ENCODE results near the gene NCAM1. TPM values are rescaled to one million over a fixed set of nuclear protein-coding genes. Genes with fewer than 3 reads are reported as not detected.

NCAM1 gene
- total and polyA plus RNA-seq, 2 of the 13 experiments (the other 11 are each of a cell fraction or from before 2014, with no cell fraction given), result 0.05 TPM; not detected in 1

DNA sequence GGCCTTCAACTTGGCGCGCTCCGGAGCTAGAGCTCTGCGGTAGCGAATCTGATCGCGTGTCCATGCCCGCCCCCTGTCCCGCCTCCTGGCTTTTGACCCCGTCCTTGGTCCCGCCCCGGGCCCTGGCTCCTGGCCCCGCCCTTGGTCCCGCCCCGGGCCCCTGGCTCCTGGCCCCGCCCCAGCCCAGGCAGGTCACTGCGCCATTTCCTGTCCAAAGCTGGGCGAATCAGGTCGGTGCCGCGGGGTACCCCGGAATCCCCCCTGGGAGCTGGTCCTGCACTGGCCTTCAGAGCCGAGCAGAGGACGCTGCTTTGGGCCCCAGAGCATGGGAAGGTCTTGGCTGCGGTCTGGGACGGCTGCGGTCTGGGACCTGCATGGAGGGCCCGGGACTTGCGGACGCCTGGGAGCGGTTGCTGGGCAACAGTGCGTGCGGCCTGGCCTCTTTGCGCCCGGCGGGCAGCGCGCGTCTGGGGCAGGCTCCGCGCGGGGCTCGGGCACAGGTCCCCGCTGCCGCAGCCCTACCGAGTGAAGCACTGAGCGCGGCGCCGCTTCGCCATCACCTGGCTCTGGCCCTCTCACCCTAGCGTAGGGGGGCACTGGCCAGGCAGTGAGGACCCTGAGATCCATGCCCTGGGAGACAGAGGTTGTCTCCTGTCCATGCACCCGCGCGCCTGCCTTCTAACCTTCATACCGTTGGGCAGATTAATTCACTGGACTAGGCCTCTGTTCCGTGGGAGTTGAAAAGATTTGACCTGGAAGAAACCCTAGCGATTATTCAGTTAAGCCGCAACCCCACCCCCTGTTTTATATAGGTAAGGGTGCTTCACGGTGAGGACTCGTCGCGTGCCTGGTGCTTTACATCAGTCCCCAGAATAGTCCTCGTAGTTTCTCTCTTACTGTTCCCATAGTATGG lies 353.4 kb downstream of the NCAM1 start, which contains the start of gene TTC12 (continued):
- TF ChIP-seq, protein P1, sequence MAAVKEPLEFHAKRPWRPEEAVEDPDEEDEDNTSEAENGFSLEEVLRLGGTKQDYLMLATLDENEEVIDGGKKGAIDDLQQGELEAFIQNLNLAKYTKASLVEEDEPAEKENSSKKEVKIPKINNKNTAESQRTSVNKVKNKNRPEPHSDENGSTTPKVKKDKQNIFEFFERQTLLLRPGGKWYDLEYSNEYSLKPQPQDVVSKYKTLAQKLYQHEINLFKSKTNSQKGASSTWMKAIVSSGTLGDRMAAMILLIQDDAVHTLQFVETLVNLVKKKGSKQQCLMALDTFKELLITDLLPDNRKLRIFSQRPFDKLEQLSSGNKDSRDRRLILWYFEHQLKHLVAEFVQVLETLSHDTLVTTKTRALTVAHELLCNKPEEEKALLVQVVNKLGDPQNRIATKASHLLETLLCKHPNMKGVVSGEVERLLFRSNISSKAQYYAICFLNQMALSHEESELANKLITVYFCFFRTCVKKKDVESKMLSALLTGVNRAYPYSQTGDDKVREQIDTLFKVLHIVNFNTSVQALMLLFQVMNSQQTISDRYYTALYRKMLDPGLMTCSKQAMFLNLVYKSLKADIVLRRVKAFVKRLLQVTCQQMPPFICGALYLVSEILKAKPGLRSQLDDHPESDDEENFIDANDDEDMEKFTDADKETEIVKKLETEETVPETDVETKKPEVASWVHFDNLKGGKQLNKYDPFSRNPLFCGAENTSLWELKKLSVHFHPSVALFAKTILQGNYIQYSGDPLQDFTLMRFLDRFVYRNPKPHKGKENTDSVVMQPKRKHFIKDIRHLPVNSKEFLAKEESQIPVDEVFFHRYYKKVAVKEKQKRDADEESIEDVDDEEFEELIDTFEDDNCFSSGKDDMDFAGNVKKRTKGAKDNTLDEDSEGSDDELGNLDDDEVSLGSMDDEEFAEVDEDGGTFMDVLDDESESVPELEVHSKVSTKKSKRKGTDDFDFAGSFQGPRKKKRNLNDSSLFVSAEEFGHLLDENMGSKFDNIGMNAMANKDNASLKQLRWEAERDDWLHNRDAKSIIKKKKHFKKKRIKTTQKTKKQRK (IDR thresholded peaks at IDR 0.05; ENCODE audit: low read length), result no peak
- TF ChIP-seq ZSCAN9 (CRISPR knock-in tag; IDR thresholded peaks at IDR 0.05; ENCODE audit: borderline replicate concordance) (no peak; the same call in 1 of the 2 replicates), SNAI1 (CRISPR knock-in tag; IDR thresholded peaks at IDR 0.05; ENCODE audit: borderline replicate concordance) (no peak), SMC3 (IDR thresholded peaks at IDR 0.05; ENCODE audit: low read length) (no peak), HMGA1 (CRISPR knock-in tag; conservative IDR thresholded peaks at IDR 0.05) (no peak), HNRNPL (IDR thresholded peaks at IDR 0.05; ENCODE audit: low read depth, low read length) (0 out of 2 replicates have a peak, but pooled peaks have one; percentile 46), ZBTB7A (CRISPR knock-in tag; IDR thresholded peaks at IDR 0.05) (no peak), KDM5A (IDR thresholded peaks at IDR 0.05; ENCODE audit: borderline replicate concordance, low read length) (peak; percentile 62; the same call in 1 of the 2 replicates), BORCS8-MEF2B (CRISPR knock-in tag; IDR thresholded peaks at IDR 0.05) (peak; percentile 59), TARDBP (CRISPR knock-in tag; IDR thresholded peaks at IDR 0.05) (peak; percentile 86), ZNF570 (CRISPR knock-in tag; IDR thresholded peaks at IDR 0.05; ENCODE audit: borderline replicate concordance) (no peak), RFX3 (CRISPR knock-in tag; IDR thresholded peaks at IDR 0.05) (peak; percentile 62), ZFY (CRISPR knock-in tag; IDR thresholded peaks at IDR 0.05) (peak; percentile 98), ATF7 (IDR thresholded peaks at IDR 0.05) (no peak), ATF7 (CRISPR knock-in tag; IDR thresholded peaks at IDR 0.05) (peak; percentile 45; the same call in 1 of the 2 replicates), TAF1 (CRISPR knock-in tag; IDR thresholded peaks at IDR 0.05) (peak; percentile 89), NFKB2 (CRISPR knock-in tag; IDR thresholded peaks at IDR 0.05; ENCODE audit: borderline replicate concordance) (peak; percentile 83; the same call in 1 of the 2 replicates), CBFB (CRISPR knock-in tag; IDR thresholded peaks at IDR 0.05) (0 out of 2 replicates have a peak, but pooled peaks have one; percentile 40), HIVEP1 (CRISPR knock-in tag; IDR thresholded peaks at IDR 0.05) (peak; percentile 86), CHD2 (IDR thresholded peaks at IDR 0.05; ENCODE audit: low read depth, low read length) (0 out of 2 replicates have a peak, but pooled peaks have one; percentile 6), ELF4 (CRISPR knock-in tag; IDR thresholded peaks at IDR 0.05; ENCODE audit: borderline replicate concordance) (no peak)
- TF ChIP-seq, protein P2, sequence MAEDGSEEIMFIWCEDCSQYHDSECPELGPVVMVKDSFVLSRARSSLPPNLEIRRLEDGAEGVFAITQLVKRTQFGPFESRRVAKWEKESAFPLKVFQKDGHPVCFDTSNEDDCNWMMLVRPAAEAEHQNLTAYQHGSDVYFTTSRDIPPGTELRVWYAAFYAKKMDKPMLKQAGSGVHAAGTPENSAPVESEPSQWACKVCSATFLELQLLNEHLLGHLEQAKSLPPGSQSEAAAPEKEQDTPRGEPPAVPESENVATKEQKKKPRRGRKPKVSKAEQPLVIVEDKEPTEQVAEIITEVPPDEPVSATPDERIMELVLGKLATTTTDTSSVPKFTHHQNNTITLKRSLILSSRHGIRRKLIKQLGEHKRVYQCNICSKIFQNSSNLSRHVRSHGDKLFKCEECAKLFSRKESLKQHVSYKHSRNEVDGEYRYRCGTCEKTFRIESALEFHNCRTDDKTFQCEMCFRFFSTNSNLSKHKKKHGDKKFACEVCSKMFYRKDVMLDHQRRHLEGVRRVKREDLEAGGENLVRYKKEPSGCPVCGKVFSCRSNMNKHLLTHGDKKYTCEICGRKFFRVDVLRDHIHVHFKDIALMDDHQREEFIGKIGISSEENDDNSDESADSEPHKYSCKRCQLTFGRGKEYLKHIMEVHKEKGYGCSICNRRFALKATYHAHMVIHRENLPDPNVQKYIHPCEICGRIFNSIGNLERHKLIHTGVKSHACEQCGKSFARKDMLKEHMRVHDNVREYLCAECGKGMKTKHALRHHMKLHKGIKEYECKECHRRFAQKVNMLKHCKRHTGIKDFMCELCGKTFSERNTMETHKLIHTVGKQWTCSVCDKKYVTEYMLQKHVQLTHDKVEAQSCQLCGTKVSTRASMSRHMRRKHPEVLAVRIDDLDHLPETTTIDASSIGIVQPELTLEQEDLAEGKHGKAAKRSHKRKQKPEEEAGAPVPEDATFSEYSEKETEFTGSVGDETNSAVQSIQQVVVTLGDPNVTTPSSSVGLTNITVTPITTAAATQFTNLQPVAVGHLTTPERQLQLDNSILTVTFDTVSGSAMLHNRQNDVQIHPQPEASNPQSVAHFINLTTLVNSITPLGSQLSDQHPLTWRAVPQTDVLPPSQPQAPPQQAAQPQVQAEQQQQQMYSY (CRISPR knock-in tag; IDR thresholded peaks at IDR 0.05), result no peak
- TF ChIP-seq, protein P3, sequence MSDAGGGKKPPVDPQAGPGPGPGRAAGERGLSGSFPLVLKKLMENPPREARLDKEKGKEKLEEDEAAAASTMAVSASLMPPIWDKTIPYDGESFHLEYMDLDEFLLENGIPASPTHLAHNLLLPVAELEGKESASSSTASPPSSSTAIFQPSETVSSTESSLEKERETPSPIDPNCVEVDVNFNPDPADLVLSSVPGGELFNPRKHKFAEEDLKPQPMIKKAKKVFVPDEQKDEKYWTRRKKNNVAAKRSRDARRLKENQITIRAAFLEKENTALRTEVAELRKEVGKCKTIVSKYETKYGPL (CRISPR knock-in tag; IDR thresholded peaks at IDR 0.05), result no peak
